Stomach (tissue), 9 donors: Measurements from ENCODE around the gene CENPO. TPM values are rescaled to one million over a fixed set of nuclear protein-coding genes. Genes with fewer than 3 reads are reported as not detected.

Experiments
- DNase-seq, 2 donors: peaks; one replicate each; pipeline versions ENCODE4 v3.0.0 to v3.0.0-alpha.2; 2013 to 2019
- H3K27ac ChIP-seq, 5 donors: fragments of 200-600 bp in 4 of 5; sonication (generic) in 4 of 5; one replicate each; pipeline ENCODE4 v1.5.1; 2013 to 2019; ENCODE audit warnings: mild to moderate bottlenecking in 1 of 5, moderate library complexity in 1 of 5
- H3K27me3 ChIP-seq, 3 donors: fragments of 200-600 bp; sonication (generic); one replicate each; pipeline ENCODE4 v1.5.1; 2017 to 2019; ENCODE audit warnings: mixed run types in 1 of 3
- H3K36me3 ChIP-seq, 4 donors: fragments of 200-600 bp; sonication (generic); 1 replicate in 3 of 4; 2 replicates in 1 of 4; pipeline ENCODE4 v1.5.1; 2016 to 2019
- H3K4me1 ChIP-seq, 4 donors: fragments of 200-600 bp; sonication (generic); one replicate each; pipeline ENCODE4 v1.5.1; 2016 to 2019
- H3K4me3 ChIP-seq, 4 donors: fragments of 200-600 bp; sonication (generic) in 3 of 4; one replicate each; pipeline ENCODE4 v1.5.1; 2016 to 2019; ENCODE audit warnings: mild to moderate bottlenecking in 1 of 4
- H3K9me3 ChIP-seq, 4 donors: fragments of 200-600 bp; sonication (generic); one replicate each; pipeline ENCODE4 v1.5.1; 2016 to 2019
- CTCF ChIP-seq, 7 experiments: fragments of 450-650 bp in 4 of 7; fragments of 200-600 bp in 3 of 7; sonication (generic) in 3 of 7; IDR thresholded peaks; one replicate each; pipeline ENCODE4 v1.5.1; 2016 to 2019; ENCODE audit warnings: antibody characterized with exemption in 7 of 7, control low read depth in 2 of 7, mild to moderate bottlenecking in 1 of 7
- EP300 ChIP-seq: sonication (generic); formaldehyde crosslinking; IDR thresholded peaks from one replicate; pipeline ENCODE4 v1.6.1; 2017; ENCODE audit warnings: antibody characterized with exemption
- POLR2A ChIP-seq, 4 donors: fragments of 450-650 bp; IDR thresholded peaks; one replicate each; pipeline ENCODE4 v1.6.1; 2016; ENCODE audit warnings: antibody characterized with exemption in 4 of 4, control low read depth in 2 of 4, mild to moderate bottlenecking in 1 of 4, moderate library complexity in 1 of 4
- POLR2AphosphoS5 ChIP-seq, 3 donors: sonication (generic); formaldehyde crosslinking; IDR thresholded peaks; one replicate each; pipeline ENCODE4 v1.6.1; 2016; ENCODE audit warnings: antibody characterized with exemption in 3 of 3
- WGBS, 5 donors: extraction: QIAGEN DNeasy Blood & Tissue Kit in 3 of 5; methylation state at CpG; one replicate each; pipeline versions ENCODE4 v1.1.5 to v1.1.7; 2013 to 2018; 5-methylcytosine and 5-hydroxymethylcytosine counted together
- intact Hi-C: fragments of 100-400 bp; cut with DNase I; formaldehyde crosslinking; loops from one replicate; pipeline ENCODE4 v1.15.1; 2023; ENCODE audit warnings: low total_unique reads
- polyA plus RNA-seq, 3 donors: library from polyadenylated mRNA; stranded (reverse); fragments of 200-250 nt; gene quantifications; one replicate each; pipeline ENCODE4 v1.2.3, GENCODE V29; 2013
- total RNA-seq, 5 donors: library from RNA; depleted of rRNA; stranded (reverse); fragments of >200 nt; gene quantifications; one replicate each; pipeline versions ENCODE4 v1.1.0 to v1.2.3, GENCODE V29; 2014 to 2016
- donor health status: healthy with polysubstance abuse.
- donor health status: Bipolar disorder and iron deficiency.
- donor health status: healthy.

Gene CENPO
- total and polyA plus RNA-seq, 8 donors = 1.3 to 70.0 (median 5.0) TPM

GRCh38 chr2:24853996-24854395 is 60.8 kb downstream of the CENPO start:
- 65 to 87% (median 77%) methylated on average over 3 of the region's 3 CpGs for WGBS, 5 donors
- no peaks in the 10 kb centered on the region for H3K27me3 ChIP-seq
- peak overlapping the region in 3 of 5 donors; percentile 35 to 77 (median 63) for H3K27ac ChIP-seq
- H3K4me1 ChIP-seq = peaks cover 0 to 13% (median 0%) of the 10 kb centered on the region in 4 donors
- intact Hi-C loops = no loop called here
- TF ChIP-seq CTCF (IDR thresholded peaks at IDR 0.05) (no peak), POLR2A (IDR thresholded peaks at IDR 0.05) (no peak)
- H3K36me3 ChIP-seq = no peaks in the 10 kb centered on the region
- no peaks in the 10 kb centered on the region for H3K9me3 ChIP-seq
- no peak overlapping the region for H3K4me3 ChIP-seq
- DNase-seq = no peak

DNA sequence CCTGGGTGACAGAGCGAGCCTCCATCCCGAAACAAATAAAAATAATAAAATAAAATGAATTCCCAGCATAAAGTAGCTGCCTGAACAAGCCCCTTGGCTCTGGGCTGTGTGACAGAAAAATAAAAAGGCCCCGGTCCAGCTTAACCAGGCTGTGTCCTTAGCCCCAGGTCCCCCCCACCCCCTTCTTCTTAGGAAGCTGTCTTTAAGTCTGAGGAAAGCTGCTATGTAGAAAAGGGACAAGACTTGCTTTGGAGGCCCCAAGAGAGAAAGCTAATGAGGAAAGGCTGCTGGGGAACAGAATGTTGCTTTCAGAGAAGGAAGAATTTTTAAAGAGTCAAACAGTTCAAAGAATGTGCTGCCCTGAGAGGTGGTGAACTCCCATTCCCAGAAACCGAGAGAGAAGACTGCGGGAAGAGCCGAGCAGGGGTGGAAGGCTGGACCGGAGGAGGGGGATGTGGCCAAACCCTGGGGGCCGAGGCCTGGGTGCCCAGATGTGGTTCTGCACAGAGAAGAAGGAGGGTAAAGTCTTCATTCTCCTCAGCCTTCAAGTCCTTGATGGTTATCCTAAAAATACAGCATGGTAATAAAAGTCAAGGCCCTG is 61.9 kb downstream of the CENPO start:
- peaks cover 0 to 13% (median 0%) of the 10 kb centered on the region in 4 donors for H3K4me1 ChIP-seq
- 70 to 93% (median 87%) methylated on average over 8 of the region's 8 CpGs for WGBS, 5 donors
- H3K27me3 ChIP-seq = no peaks in the 10 kb centered on the region
- H3K4me3 ChIP-seq = no peak overlapping the region
- no peak for DNase-seq
- TF ChIP-seq EP300 (peak; percentile 47), POLR2AphosphoS5 (IDR thresholded peaks at IDR 0.05) (no peak)
- H3K27ac ChIP-seq = peak overlapping the region in 4 of 5 donors; percentile 35 to 77 (median 62)
- intact Hi-C loops = no loop called here
- H3K9me3 ChIP-seq = no peaks in the 10 kb centered on the region
- no peaks in the 10 kb centered on the region for H3K36me3 ChIP-seq

DNA sequence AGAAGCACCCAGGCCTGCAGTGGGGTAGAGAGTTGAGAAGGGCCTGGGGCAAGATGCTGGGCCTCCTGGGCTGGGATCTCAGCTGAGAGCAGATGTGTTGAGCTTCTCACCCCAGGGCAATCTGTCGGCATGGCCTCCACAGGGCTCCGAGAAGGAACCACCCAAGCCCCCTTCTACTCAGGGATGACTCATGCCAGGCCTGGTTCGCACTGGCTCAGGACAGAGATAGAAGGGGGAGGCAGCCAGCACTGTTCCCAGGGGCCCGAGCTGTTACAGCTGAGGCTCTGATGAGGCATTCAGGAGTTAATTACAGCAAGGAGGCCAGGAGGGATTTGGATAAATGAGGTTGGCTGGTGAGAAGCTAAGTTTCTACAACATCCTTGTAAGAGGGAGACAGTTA is 62.5 kb downstream of the CENPO start:
- TF ChIP-seq POLR2AphosphoS5 (IDR thresholded peaks at IDR 0.05) (no peak), CTCF (IDR thresholded peaks at IDR 0.05) (no peak), POLR2A (IDR thresholded peaks at IDR 0.05) (no peak), EP300 (no peak)
- H3K4me3 ChIP-seq = no peak overlapping the region
- intact Hi-C loops = no loop called here
- WGBS, 5 donors = 55 to 83% (median 66%) methylated on average over 3 to 4 of the region's 4 CpGs
- no peaks in the 10 kb centered on the region for H3K27me3 ChIP-seq
- peak overlapping the region; percentile 35 to 77 (median 60) for H3K27ac ChIP-seq
- no peaks in the 10 kb centered on the region for H3K36me3 ChIP-seq
- H3K9me3 ChIP-seq = no peaks in the 10 kb centered on the region
- H3K4me1 ChIP-seq = peaks cover 0 to 13% (median 0%) of the 10 kb centered on the region in 4 donors
- peak in 1 of 2 donors; percentile 48 for DNase-seq

DNA sequence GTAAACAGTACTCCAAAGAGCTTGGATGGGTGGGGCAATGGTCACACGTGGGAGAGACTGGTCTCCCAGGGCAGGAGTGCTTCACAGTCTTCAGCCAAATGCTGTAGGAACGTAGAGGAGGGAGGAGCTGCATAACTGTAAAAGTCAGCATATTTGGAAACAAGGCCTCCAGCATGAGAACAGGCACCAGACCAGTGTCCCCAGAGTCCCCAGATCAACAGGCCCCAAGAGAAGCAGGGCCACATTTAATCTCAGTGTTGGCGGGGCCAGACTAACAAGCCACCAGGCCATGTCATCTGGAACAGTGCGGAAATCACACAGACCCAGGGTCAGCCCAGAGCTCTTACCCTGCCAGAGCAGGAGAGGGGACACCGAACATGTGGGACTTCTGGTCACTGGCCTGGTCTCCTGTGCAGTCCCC is 63.6 kb downstream of the CENPO start:
- Histone ChIP-seq H3K9me3 (no peaks in the 10 kb centered on the region), H3K27ac (peak overlapping the region in 4 of 5 donors; percentile 35 to 77 (median 62)), H3K27me3 (no peaks in the 10 kb centered on the region), H3K4me1 (peaks cover 0 to 13% (median 0%) of the 10 kb centered on the region in 4 donors), H3K4me3 (no peak overlapping the region), H3K36me3 (no peaks in the 10 kb centered on the region)
- intact Hi-C loops = no loop called here
- TF ChIP-seq CTCF (IDR thresholded peaks at IDR 0.05) = no peak
- TF ChIP-seq POLR2AphosphoS5 (IDR thresholded peaks at IDR 0.05) = no peak
- TF ChIP-seq POLR2A (IDR thresholded peaks at IDR 0.05) = no peak
- TF ChIP-seq EP300 = no peak
- WGBS, 5 donors = 69 to 87% (median 72%) methylated on average over 5 of the region's 5 CpGs
- no peak for DNase-seq

- peaks cover 0 to 13% (median 0%) of the 10 kb centered on the region in 4 donors for H3K4me1 ChIP-seq
- WGBS, 5 donors = 91 to 95% (median 94%) methylated on average over 6 of the region's 6 CpGs
- intact Hi-C loops = no loop called here
- H3K4me3 ChIP-seq = no peak overlapping the region
- peak overlapping the region in 3 of 5 donors; percentile 7 to 77 (median 63) for H3K27ac ChIP-seq
- no peaks in the 10 kb centered on the region for H3K27me3 ChIP-seq
- no peaks in the 10 kb centered on the region for H3K36me3 ChIP-seq
- no peak for TF ChIP-seq POLR2A (IDR thresholded peaks at IDR 0.05)
- no peak for TF ChIP-seq EP300
- no peak for TF ChIP-seq CTCF (IDR thresholded peaks at IDR 0.05)
- no peak for TF ChIP-seq POLR2AphosphoS5 (IDR thresholded peaks at IDR 0.05)
- no peaks in the 10 kb centered on the region for H3K9me3 ChIP-seq
- DNase-seq = no peak
Observed at GRCh38 chr2:24857746-24858145, 64.5 kb downstream of the CENPO start.
